ENCODE measurements around the gene KLK8.
"Not testable (repeated sequence)": the region's sequence is repeated elsewhere in the genome, so short reads cannot be mapped to it uniquely, and the experiment has no call there.

GRCh38 chr19:50984416-50984815 lies 17.0 kb downstream of the KLK8 start:
- not testable (repeated sequence) for TF ChIP-seq CTCF, POLR2A (IDR thresholded peaks at IDR 0.05)

All from heart left ventricle (tissue), 13 donors.